NT2/D1 (cell line): ENCODE measurements around the gene UIMC1.

Experiments
- SUZ12 ChIP-seq: IDR thresholded peaks from 2 replicates; pipeline ENCODE4 v1.6.1; 2011; ENCODE audit not compliant: insufficient read length, insufficient read depth; ENCODE audit errors: extremely low read depth
- YY1 ChIP-seq: IDR thresholded peaks from 2 replicates; pipeline ENCODE4 v1.6.1; 2011; ENCODE audit not compliant: insufficient read length, insufficient read depth
- ZNF274 ChIP-seq: IDR thresholded peaks from 2 replicates; pipeline ENCODE4 v1.6.1; 2011; ENCODE audit warnings: mild to moderate bottlenecking, low read depth, low read length

DNA sequence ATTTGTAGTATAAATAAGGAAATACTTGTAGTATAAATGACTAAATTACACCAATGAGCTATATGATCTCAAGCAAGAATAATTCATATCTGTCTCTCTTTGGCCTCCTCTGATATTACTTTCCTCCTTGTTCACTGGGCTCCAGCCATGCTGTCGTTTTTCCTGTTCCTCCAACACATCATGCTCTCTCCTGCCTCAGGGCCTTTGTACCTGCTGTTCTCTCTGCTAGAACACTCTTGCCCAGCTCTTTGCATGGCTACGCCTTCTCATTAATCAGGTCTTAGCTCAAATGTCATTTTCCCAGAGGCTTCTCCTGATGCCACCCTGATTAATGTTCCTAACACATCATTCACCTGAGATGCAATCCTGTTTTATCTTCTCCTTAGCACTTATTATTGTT lies 13.5 kb upstream of the UIMC1 start:
- TF ChIP-seq ZNF274 (no peak), YY1 (no peak), SUZ12 (no peak)
